HG03025 (cell line): ENCODE results near the gene DAGLB.
"Not testable (repeated sequence)": the region's sequence is repeated elsewhere in the genome, so short reads cannot be mapped to it uniquely, and the experiment has no call there.

Source experiments
- ATAC-seq: cut with Tn5 transposase; IDR thresholded peaks from one replicate; pipeline ENCODE4 v1.9.1; 2021; ENCODE audit warnings: mild to moderate bottlenecking, moderate library complexity; ENCODE audit not compliant: unreplicated experiment, low FRiP score

The DAGLB gene

DNA sequence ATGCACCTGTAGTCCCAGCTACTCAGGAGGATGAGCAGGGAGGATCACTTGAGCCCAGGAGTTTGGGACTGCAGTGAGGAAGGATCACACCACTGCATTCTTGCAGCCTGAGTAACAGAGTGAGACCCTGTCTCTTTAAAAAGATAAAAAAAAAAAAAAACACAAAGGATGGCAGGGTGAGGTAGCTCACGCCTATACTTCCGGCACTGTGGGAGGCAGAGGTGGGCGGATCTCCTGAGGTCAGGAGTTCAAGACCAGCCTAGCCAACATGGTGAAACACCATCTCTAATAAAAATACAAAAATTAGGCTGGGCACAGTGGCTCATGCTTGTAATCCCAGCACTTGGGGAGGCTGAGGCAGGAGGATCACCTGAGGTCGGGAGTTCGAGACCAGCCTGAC lies 15.9 kb upstream of the DAGLB start:
- not testable (repeated sequence) for ATAC-seq

- ATAC-seq: no peak
These were observed 14.3 kb upstream of the DAGLB start for GRCh38 chr7:6461946-6462550.

- no peak for ATAC-seq
These were observed 13.3 kb upstream of the DAGLB start for GRCh38 chr7:6460990-6461584.

DNA sequence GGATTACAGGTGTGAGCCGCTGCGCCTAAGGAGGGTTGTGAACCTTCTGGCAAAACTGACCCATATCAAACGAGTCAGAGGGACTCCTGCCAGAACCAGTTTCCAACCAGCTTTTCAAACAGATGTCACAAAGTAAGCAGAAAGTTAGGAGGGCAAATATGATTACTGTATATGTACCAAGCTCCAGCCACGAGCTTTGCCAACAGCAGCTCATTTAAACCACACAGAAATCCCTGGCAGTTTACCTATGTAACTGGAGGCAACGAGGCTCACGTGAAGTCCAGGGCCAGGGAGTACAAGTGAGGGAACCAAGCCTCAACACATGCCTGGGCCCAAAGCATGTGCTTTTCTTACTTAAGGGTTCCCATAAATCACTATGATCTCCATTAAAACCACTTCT lies 12.5 kb upstream of the DAGLB start:
- no peak for ATAC-seq

GRCh38 chr7:6458676-6459075 lies 10.9 kb upstream of the DAGLB start:
- not testable (repeated sequence) for ATAC-seq

GRCh38 chr7:6453734-6454133 lies 6.0 kb upstream of the DAGLB start:
- no peak for ATAC-seq

DNA sequence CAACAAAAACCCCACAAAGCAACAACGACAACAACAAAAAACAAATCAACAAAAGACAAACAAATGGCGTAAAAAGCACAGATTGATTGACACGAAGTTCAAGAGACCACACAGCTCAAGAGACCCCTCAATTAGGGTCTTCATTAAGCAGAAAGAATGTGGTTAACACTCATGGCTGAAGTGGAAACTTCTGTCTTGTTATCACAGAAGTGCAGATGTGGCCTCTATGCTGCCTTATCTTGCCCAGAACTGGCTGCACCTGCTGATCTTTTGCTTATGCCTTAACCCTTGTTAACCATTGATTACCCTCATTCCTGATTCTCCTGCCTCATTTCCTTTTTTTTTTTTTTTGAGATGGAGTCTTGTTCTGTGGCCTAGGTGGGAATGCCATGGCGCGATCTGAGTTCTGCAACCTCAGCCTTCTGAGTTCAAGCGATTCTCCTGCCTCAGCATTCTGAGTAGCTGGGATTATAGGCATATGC lies 3.5 kb upstream of the DAGLB start:
- no peak for ATAC-seq

- ATAC-seq: not testable (repeated sequence)
These were observed 2.8 kb upstream of the DAGLB start for GRCh38 chr7:6450591-6450990.

DNA sequence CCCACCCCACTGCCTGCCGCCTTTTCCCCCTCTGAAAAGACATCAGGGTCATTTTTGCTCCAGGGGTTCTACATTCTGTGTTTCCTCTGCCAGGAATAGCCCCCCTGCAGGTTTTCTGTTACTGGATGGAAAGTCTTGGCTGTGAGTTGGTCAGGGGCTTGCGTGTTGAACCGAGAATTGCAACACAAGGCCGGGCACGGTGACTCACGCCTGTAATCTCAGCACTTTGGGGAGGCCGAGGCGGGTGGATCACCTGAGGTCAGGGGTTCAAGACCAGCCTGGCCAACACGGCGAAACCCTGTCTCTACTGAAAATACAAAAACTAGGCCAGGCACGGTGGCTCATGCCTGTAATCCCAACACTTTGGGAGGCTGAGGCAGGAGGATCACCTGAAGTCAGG lies 2.1 kb upstream of the DAGLB start:
- not testable (repeated sequence) for ATAC-seq

DNA sequence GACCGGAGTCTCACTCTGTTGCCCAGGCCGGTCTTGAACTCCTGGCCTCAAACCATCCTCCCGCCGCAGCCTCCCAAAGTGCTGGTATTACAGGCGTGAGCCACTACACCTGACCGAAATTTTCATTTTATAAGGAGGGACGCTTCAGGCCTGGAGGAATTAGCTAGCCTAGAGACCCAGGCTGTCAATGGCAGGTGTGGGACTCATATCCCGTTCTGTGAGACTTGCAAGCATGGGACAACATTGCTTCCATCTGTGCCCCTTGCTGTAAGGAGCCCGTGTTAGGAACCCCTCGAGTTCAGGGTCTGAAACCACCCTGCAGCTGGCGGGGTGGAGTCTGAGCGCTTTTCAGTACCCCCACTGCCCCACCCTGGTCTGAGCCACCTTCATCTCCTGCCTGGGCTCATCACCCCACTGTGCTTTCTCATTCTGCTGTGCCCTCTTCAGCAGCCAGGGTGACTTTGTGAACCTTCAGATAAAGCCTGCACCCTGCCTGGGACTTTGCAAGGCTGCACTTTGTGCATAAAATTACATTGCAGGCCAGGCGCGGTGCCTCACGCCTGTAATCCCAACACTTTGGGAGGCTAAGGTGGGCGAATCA lies 1.3 kb upstream of the DAGLB start:
- ATAC-seq: no peak

DNA sequence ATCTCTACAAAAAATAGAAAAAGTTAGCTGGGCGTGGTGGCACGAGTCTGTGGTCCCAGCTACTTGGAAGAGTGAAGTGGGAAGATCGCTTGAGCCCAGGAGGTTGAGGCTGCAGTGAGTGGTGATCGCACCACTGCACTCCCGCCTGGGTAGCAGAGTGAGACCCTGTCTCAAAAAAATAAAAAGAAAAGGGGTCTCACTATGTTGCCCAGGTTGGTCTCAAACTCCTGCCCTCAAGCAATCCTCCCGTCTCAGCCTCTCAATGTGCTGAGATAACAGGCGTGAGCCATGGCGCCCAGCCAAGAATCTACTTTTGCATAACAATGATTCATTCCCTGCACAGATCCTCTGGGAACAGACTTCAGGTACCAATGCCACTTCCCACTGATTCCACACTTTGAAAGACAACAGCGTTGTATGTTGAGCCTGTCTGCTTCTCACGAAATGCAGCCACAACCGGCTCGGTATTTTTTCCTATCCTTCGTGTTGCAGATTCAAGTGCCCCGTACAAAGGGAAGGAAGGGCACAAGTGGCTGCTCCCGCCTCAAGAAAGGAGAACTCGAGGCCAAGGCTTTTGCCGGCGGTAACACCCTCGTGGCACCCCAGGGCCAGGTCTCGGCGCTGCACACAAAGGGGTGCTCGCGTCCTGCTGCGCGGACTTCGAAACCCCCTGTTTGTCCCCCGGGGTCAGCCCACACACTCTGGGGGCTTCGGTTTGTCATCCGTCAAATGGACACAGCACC lies 745 bp downstream of the DAGLB start:
- ATAC-seq: peak; percentile 24

GRCh38 chr7:6444516-6445269 lies 3.1 kb downstream of the DAGLB start:
- ATAC-seq: no peak

GRCh38 chr7:6443372-6443941 lies 4.3 kb downstream of the DAGLB start:
- ATAC-seq: no peak

GRCh38 chr7:6442114-6442513 lies 5.6 kb downstream of the DAGLB start:
- ATAC-seq: no peak

GRCh38 chr7:6440381-6440780 lies 7.4 kb downstream of the DAGLB start:
- no peak for ATAC-seq

DNA sequence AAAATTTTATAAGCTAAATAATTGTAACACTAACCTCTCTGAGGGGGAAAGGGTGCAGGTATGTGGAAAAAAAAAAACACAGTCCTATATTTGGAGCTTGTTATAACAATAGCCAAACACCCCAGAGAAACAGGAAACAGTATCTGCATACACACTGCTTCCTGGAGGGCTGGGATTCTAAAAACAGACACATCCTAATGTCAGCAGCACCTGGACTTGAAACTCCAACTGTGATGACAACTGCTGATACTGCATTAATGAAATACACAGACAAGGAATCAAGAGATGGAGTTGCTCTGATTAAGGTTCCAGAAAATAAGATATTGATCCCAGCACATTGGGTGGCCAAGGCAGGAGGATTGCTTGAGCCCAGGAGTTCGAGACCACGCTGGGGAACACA lies 9.3 kb downstream of the DAGLB start:
- no peak for ATAC-seq

- no peak for ATAC-seq
These were observed 10.5 kb downstream of the DAGLB start for GRCh38 chr7:6437251-6437650.

DNA sequence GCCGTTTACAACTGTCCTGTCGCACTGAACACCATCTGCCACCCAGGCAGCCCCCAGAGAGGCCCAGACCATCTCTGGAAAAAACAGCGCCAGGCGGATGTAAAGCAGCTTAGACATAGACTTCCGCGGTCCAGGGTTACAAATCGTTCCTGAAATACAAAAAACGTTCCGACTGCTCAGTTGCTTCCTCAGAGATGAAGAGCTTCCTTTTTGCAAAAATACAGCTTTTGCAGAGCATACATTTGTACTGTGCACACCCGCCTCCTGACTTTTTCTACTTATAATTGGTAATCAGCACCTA lies 11.4 kb downstream of the DAGLB start:
- no peak for ATAC-seq

DNA sequence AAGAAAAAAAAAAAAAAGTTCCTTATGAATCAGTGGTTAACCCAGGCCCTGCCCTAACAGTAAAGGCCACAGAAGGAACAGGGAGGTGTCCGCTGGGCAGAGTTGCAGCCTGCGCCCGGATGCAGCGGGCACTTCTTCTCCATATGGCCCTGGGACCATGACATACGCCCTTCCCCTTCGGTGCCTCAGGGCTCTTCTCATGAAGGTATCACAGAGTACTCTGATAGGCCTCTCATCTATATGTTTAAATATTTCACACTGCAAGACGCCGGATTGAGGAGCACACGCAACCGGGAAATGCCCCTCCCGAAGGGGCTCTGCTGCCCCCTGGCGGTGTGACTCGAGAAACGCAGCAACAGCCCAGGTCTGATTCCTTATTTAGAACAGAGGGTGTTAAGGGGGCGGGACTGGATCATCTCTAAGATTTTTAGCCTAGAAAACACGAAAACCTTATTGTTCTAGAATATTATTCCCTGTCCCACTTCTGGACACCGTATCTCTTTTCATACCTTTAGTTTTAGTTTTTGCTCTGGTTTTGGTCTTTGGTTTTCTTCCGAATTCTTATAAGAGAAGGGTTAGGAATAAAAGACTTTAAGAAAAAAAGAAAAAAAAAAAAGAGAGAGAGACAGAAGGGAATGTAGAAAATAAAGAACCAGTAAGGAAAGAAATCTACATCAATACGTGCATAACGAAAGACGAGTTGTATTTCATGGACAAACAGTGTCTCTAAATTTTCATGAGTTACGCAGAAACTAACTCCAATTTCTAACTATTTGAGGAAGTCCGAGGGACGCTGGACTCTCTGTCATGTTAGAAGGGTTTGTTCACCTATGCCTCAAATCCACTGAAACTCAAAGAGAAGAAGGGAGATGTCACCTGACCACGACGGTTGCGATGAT lies 12.0 kb downstream of the DAGLB start:
- peak; percentile 64 for ATAC-seq
